ENCODE data around the gene SLAMF6.

GRCh38 chr1:160548960-160549664 is 26.1 kb upstream of the SLAMF6 start:
- TF ChIP-seq, protein P1, sequence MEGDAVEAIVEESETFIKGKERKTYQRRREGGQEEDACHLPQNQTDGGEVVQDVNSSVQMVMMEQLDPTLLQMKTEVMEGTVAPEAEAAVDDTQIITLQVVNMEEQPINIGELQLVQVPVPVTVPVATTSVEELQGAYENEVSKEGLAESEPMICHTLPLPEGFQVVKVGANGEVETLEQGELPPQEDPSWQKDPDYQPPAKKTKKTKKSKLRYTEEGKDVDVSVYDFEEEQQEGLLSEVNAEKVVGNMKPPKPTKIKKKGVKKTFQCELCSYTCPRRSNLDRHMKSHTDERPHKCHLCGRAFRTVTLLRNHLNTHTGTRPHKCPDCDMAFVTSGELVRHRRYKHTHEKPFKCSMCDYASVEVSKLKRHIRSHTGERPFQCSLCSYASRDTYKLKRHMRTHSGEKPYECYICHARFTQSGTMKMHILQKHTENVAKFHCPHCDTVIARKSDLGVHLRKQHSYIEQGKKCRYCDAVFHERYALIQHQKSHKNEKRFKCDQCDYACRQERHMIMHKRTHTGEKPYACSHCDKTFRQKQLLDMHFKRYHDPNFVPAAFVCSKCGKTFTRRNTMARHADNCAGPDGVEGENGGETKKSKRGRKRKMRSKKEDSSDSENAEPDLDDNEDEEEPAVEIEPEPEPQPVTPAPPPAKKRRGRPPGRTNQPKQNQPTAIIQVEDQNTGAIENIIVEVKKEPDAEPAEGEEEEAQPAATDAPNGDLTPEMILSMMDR (IDR thresholded peaks at IDR 0.05; ENCODE audit: poor library complexity) = no peak
- TF ChIP-seq EZH2phosphoT487 (IDR thresholded peaks at IDR 0.05; ENCODE audit: low read depth, severe bottlenecking, unreplicated experiment) (no peak), EZH2 (IDR thresholded peaks at IDR 0.05; ENCODE audit: borderline replicate concordance) (no peak)

All from hepatocyte (in vitro differentiated cells).